ENCODE results near the gene CD63. TPM values are rescaled to one million over a fixed set of nuclear protein-coding genes. Genes with fewer than 3 reads are reported as not detected.
A peak's percentile ranks its signal among the peaks of the same experiment; 100 is the strongest.

The CD63 gene
- total and polyA plus RNA-seq, 2 of the 13 experiments (the other 11 are each of a cell fraction or from before 2014, with no cell fraction given) = 234 to 277 TPM

DNA sequence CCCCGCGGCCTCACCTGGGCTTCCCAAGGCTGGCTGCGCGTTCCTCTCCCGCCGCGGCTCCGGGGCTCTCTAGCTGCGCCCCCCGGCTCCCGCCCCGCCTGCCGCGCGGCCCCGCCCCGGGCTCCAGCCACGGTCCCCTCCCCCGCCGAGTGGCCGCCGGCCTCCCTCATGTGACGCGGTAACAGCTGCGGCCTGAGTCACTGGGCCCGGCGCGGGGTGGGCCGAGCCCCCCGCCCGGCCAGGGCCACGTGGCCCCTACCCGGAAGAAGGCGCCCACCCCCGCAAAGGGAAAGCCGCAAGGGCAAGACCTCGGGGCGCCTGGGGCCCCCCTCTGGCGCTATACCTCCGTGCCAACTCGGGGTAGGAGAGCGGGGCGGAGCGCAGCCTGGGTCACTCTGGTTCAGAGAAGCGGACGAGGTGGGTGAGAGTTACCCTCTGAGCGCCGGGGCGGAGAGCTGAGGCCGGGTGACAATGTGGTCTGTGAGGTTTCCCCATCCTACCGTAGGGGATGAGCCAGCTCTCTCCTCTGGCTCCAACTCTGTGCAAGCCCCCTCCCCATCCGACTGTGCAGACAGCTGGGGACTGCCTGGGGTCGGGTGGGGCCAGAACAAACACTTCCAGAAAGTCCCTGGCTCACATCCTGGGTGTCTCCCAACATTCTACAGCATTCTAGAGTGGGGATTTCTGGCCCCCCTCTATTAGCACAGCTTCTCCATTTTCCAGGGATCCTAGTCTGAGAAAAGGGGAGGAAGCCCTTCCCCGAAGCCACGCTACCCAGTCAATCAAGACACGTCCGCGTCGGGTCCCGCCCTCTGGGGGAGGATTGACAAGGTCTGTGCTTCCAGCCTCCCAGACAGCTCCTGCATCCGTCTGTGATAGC is at the start of gene CD63 (continued):
- TF ChIP-seq, protein P1, sequence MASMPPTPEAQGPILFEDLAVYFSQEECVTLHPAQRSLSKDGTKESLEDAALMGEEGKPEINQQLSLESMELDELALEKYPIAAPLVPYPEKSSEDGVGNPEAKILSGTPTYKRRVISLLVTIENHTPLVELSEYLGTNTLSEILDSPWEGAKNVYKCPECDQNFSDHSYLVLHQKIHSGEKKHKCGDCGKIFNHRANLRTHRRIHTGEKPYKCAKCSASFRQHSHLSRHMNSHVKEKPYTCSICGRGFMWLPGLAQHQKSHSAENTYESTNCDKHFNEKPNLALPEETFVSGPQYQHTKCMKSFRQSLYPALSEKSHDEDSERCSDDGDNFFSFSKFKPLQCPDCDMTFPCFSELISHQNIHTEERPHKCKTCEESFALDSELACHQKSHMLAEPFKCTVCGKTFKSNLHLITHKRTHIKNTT (CRISPR knock-in tag; IDR thresholded peaks at IDR 0.05) = no peak
- TF ChIP-seq HNRNPK (IDR thresholded peaks at IDR 0.05; ENCODE audit: low read depth, low read length, poor library complexity, severe bottlenecking) = peak; percentile 72
- TF ChIP-seq SP5 (CRISPR knock-in tag; IDR thresholded peaks at IDR 0.05; ENCODE audit: borderline replicate concordance, low read depth) = peak; percentile 40; the same call in 1 of the 2 replicates
- TF ChIP-seq, protein P2, sequence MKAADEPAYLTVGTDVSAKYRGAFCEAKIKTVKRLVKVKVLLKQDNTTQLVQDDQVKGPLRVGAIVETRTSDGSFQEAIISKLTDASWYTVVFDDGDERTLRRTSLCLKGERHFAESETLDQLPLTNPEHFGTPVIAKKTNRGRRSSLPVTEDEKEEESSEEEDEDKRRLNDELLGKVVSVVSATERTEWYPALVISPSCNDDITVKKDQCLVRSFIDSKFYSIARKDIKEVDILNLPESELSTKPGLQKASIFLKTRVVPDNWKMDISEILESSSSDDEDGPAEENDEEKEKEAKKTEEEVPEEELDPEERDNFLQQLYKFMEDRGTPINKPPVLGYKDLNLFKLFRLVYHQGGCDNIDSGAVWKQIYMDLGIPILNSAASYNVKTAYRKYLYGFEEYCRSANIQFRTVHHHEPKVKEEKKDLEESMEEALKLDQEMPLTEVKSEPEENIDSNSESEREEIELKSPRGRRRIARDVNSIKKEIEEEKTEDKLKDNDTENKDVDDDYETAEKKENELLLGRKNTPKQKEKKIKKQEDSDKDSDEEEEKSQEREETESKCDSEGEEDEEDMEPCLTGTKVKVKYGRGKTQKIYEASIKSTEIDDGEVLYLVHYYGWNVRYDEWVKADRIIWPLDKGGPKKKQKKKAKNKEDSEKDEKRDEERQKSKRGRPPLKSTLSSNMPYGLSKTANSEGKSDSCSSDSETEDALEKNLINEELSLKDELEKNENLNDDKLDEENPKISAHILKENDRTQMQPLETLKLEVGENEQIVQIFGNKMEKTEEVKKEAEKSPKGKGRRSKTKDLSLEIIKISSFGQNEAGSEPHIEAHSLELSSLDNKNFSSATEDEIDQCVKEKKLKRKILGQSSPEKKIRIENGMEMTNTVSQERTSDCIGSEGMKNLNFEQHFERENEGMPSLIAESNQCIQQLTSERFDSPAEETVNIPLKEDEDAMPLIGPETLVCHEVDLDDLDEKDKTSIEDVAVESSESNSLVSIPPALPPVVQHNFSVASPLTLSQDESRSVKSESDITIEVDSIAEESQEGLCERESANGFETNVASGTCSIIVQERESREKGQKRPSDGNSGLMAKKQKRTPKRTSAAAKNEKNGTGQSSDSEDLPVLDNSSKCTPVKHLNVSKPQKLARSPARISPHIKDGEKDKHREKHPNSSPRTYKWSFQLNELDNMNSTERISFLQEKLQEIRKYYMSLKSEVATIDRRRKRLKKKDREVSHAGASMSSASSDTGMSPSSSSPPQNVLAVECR (CRISPR knock-in tag; IDR thresholded peaks at IDR 0.05; ENCODE audit: borderline replicate concordance) = peak; percentile 84
- peak; percentile 46; the same call in 1 of the 2 replicates for TF ChIP-seq ZSCAN25 (CRISPR knock-in tag; IDR thresholded peaks at IDR 0.05)
- TF ChIP-seq, protein P3, sequence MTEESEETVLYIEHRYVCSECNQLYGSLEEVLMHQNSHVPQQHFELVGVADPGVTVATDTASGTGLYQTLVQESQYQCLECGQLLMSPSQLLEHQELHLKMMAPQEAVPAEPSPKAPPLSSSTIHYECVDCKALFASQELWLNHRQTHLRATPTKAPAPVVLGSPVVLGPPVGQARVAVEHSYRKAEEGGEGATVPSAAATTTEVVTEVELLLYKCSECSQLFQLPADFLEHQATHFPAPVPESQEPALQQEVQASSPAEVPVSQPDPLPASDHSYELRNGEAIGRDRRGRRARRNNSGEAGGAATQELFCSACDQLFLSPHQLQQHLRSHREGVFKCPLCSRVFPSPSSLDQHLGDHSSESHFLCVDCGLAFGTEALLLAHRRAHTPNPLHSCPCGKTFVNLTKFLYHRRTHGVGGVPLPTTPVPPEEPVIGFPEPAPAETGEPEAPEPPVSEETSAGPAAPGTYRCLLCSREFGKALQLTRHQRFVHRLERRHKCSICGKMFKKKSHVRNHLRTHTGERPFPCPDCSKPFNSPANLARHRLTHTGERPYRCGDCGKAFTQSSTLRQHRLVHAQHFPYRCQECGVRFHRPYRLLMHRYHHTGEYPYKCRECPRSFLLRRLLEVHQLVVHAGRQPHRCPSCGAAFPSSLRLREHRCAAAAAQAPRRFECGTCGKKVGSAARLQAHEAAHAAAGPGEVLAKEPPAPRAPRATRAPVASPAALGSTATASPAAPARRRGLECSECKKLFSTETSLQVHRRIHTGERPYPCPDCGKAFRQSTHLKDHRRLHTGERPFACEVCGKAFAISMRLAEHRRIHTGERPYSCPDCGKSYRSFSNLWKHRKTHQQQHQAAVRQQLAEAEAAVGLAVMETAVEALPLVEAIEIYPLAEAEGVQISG (CRISPR knock-in tag; IDR thresholded peaks at IDR 0.05) = peak; percentile 54; the same call in 1 of the 2 replicates
- no peak for TF ChIP-seq IKZF1 (IDR thresholded peaks at IDR 0.05)
- TF ChIP-seq, protein P4, sequence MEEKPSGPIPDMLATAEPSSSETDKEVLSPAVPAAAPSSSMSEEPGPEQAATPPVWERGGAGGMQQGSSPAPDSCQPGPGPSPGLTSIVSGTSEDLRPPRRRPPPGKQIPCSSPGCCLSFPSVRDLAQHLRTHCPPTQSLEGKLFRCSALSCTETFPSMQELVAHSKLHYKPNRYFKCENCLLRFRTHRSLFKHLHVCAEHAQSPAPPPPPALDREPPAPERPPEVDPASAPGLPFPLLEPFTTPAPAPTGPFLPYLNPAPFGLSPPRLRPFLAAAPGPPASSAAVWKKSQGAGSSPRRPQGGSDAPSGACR (CRISPR knock-in tag; IDR thresholded peaks at IDR 0.05) = no peak; the same call in none of the 2 replicates
- TF ChIP-seq, protein P5, sequence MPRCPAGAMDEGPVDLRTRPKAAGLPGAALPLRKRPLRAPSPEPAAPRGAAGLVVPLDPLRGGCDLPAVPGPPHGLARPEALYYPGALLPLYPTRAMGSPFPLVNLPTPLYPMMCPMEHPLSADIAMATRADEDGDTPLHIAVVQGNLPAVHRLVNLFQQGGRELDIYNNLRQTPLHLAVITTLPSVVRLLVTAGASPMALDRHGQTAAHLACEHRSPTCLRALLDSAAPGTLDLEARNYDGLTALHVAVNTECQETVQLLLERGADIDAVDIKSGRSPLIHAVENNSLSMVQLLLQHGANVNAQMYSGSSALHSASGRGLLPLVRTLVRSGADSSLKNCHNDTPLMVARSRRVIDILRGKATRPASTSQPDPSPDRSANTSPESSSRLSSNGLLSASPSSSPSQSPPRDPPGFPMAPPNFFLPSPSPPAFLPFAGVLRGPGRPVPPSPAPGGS (CRISPR knock-in tag; IDR thresholded peaks at IDR 0.05) = peak; percentile 71
- no peak for TF ChIP-seq NFE2L1 (CRISPR knock-in tag; IDR thresholded peaks at IDR 0.05; ENCODE audit: borderline replicate concordance)
- TF ChIP-seq MED8 (CRISPR knock-in tag; IDR thresholded peaks at IDR 0.05; ENCODE audit: insufficient replicate concordance) = no peak
- TF ChIP-seq, protein P6, sequence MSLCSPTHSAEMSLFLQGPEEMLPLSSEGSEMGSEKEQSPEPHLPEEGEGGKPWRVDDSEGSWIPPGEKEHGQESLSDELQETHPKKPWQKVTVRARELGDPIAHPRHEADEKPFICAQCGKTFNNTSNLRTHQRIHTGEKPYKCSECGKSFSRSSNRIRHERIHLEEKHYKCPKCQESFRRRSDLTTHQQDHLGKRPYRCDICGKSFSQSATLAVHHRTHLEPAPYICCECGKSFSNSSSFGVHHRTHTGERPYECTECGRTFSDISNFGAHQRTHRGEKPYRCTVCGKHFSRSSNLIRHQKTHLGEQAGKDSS (CRISPR knock-in tag; IDR thresholded peaks at IDR 0.05; ENCODE audit: borderline replicate concordance, low read depth) = no peak
- no peak; the same call in 1 of the 2 replicates for TF ChIP-seq ZSCAN20 (CRISPR knock-in tag; IDR thresholded peaks at IDR 0.05; ENCODE audit: borderline replicate concordance)
- TF ChIP-seq NFYB (CRISPR knock-in tag; IDR thresholded peaks at IDR 0.05) = peak; percentile 15; the same call in 1 of the 2 replicates
- peak; percentile 76 for TF ChIP-seq ARNTL (CRISPR knock-in tag; IDR thresholded peaks at IDR 0.05)
- TF ChIP-seq TOPORS (CRISPR knock-in tag; IDR thresholded peaks at IDR 0.05) = no peak

Data from HepG2 (cell line).